HG03175 (cell line): ENCODE measurements around the gene FKRP.
"Not testable (repeated sequence)": the region's sequence is repeated elsewhere in the genome, so short reads cannot be mapped to it uniquely, and the experiment has no call there.

Source experiments
- ATAC-seq: cut with Tn5 transposase; IDR thresholded peaks from one replicate; pipeline ENCODE4 v1.9.1; 2021; ENCODE audit warnings: mild to moderate bottlenecking, moderate library complexity; ENCODE audit not compliant: unreplicated experiment

The FKRP gene

DNA sequence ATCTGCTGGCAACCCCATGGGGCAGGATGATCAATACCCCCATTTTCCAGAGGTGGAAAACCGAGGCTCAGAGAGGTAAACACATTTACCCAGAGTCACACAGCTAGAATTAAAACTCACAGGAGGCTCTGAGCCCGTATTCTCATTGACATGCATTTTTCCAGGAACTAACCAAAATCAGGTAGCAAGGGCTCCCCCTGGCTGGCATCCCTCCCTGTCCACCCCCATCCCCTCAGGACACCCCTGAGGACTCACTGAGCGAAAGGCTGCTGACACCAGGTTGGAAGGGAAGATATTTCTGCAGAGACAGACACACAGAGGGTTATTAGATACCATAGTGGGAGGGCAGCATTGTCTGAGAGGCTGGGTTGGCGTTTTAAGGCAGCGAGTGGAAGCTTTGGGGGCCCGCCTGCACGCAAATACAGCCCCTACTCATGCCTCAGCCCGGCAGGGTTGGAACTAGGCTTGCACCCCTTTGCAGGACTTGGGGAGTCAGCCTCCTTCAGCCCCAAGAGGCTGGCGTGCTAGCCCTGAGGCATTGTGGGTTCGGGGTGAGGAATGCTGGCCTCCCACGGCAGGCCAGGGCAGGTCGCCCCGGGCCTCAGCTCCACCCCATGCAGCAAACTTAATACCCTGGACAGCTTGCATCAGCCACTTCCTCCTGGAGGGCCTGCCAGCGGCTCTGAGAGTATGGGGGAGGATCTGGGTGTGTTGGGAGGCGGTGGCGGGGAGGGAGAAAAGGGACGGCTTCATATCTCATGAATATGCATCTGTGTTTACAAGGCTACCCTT, 38.6 kb downstream of the FKRP start:
- peak; percentile 26 for ATAC-seq

DNA sequence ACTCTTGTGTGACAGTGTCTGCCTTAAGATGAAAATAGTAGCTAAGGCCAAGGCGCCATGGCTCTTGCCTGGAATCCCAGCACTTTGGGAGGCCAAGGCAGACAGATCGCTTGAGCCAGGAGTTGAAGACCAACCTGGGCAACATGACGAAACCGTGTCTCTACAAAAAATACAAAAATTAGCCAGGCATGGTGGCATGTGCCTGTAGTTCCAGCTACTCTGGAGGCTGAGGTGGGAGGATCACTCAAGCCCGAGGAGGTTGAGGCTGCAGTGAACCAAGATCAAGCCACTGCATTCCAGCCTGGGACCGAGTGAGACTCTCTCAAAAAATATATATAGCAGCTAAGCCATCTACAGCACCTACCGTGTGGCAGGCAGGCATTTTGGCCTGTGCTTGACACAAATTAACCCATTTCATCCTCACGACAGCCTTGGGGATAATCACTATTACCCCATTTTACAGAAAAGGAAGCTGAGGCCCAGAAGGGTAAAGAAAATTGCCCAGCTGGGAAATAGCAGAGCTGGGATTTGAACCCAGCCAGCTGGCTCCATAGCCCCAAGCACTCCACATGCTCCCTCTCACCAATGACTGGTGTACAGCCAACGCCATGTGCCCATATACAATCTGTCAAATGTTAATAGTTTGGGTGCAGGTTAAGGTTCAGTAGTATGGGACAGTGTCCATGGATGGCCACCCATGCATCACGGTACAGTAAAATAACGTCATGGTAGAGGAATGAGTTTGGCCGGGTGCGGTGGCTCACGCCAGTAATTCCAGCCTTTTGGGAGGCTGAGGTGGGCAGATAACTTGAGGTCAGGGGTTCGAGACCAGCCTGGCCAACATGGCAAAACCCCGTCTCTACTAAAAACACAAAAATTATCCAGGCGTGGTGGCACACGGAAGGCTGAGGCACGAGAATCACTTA, 39.5 kb downstream of the FKRP start:
- no peak for ATAC-seq

DNA sequence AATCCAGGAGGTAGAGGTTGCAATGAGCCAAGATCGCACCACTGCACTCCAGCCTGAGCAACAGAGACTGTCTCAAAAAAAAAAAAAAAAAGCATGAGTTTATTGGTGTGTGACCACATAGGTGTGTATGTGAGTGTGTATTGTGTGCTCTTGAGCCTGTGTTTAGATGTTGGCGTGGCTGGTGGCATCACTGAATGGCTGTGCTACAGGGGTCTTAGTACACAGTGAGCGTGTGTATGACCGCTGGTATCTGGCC, 40.1 kb downstream of the FKRP start:
- ATAC-seq: no peak

DNA sequence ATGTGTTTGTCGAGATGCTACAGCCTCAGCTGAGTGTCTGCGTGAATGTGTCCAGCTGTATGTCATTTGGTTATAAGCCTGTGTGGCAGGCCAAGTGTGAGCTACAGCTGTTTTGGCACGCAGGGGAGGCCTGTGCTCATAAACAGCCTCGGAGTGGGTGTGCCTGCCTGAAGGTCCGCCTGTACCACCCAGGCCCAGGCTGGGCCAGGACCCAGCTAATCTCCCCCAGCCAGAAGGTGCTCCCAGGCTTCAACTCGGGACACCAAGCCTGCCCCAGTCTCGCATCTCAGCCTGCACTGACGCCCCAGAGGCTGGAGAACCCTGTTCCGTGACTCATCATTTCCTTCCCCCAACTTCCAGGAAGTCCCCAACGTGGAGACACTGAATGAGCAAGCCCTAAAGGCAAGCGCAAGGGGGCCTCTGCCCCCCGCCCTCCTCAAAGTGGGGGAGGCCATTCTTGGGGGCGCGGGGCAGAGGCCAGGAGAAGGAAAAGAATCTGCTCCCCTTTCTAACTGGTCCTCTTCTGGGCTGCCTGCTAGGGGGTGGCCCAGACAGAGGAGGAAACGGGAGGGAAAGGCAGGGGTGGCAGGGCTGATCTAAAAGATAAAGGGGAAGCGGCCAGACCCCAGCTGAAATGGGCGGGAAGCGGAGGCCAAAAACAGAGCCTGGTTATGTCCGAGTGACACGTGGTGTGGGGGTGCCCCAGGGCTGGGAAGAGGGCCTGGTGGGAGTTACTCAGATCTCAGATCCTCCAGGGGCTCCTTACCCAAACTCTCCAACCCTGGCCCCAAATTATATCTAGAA, 40.6 kb downstream of the FKRP start:
- peak; percentile 34 for ATAC-seq

DNA sequence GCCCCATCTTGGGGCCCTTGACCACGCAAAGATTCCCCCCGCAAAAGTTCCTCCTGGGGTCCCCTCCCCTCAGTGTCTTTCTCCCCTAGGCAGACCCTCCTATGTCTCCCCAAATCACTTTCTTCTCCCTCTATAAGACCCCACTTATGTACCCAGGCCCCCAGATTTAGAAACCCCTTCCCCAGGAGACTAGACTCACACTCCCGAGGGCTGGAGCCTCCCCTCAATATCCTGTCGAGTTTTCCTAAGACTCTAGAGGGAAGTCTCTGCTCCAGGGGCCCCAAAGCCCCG, 41.1 kb downstream of the FKRP start:
- ATAC-seq: no peak

DNA sequence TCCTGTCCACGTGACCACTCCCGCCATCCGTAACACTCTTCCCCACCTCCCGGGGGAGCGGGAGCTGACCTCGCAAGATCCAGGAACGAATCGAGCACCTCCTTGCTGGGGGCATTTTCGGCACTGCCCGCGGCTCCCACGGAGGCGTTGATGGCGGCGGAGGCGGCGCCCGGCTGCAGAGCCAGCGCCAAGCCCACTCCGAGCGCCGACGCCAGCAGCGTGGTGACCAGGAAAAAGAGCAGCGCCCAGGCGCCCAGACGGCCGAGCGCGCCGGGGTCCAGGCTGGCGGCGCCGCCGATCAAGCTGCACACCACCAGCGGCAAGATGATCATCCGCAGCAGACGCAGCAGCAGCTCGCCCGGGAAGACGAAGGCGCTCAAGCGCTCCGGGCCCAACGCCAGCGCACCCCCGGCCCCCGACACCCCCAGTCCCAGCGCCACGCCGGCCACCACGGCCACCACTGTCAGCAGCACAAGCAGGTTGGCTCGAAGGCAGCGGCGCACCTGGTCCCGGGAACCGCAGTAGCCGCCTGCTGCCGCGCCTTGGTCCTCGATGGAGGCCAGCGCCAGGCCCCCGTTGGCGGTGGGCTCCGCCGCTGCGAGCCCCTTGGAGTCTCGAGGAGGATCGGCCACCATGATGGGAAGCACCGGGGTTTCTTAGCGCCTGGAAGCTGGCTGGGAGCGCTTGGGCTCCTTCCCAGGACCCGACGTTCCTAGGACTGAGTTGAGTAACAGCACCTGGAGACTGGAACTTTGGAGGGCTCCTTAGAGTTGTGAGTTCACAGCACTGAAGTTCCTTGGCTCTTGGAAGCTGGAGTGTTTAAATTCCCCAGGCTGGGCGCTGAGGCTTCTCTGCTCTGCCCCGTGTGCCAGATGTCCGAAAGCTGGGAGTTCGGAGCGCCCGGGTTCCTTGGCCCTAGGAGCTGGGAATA, 41.7 kb downstream of the FKRP start:
- ATAC-seq: no peak

DNA sequence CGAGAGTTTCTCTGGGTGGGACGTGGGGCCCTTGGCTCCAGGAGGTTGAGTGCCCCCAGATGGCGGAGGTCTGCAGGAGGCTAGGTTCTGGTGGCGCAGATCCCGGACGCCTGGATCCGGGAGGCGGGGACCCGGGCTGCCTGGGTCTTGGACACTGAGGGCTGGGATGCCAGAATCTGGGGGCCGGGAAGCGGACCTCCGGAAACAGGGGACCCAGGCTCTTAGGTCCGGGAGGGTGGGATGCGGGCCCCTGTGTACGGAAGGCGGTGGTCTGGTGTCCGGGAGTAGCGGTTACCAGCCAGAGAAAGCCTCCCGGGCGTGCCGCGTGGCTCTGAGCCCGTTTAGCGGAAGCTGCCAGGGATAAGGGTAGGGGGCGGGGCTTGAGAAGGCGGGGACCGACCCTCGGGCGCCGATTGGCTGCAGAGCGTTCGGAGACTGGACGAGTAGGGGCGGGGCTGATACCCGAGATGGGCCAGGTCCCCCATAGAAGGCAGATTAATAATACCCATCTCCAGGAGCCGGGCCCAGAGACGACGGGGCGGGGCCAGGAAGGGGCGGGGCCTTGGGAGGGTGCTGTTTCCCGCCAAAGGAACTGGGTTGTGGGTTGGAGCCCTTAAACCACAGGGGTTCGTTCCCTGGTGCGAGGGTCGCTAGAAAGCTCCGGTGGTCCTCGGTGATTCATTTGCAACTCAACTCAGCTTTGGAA, 42.6 kb downstream of the FKRP start, which contains the start of gene SLC1A5:
Gene SLC1A5 (minus strand): TSS at position 333 of the 706 bp plus-strand sequence. CDS start 629 bp downstream, outside the sequence.
- peak; percentile 65 for ATAC-seq

DNA sequence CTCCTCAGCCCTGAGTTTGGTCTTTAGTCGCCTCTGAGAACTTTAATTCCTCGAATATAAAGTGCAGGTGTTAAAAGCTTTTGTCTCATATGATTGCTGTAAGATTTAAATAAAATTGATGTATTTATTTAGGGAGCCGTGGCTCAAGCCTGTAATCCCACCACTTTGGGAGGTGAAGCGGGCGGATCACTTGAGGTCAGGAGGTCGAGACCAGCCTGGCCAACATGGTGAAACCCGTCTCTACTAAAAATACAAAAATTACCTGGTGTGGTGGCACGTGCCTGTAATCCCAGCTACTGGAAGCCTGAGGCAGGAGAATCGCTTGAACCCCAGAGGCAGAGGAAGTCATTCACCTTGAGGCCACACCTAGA, 43.1 kb downstream of the FKRP start:
- ATAC-seq: no peak

DNA sequence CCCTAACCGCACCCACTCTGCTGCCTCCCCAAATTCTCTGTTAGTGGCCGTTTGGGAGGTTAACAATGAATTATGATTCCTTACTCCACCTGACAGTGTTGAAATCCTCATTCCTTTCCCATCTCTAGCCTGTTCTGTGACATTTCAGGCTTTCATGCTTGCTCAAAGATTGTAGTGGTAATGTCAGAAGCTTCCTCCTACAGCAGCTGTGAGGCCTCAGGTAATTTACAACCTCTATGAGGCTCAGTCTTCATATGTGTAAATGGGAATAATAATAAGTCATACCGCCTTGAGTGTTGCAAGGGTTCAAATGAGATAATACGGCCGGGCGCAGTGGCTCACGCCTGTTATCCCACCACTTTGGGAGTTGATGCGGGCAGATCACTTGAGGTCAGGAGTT, 43.5 kb downstream of the FKRP start:
- ATAC-seq: no peak

DNA sequence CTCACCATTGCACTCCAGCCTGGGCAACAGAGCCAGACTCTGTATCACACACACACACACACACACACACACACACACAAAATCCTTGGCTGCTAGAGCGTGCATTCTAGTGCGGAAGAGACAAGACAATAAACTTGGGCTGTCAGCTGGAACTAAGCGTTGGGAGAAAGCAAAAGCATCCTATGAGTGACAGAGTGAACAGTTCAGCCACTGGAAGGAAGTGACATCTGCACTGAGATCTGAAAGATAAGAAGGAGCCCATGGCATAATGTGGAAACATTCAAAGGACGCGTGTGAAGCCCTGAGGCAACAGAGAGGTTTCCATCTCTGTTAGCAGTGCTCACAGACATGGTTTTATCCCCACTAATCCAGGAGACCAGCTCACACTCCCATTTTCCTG, 46.1 kb downstream of the FKRP start:
- ATAC-seq: no peak

DNA sequence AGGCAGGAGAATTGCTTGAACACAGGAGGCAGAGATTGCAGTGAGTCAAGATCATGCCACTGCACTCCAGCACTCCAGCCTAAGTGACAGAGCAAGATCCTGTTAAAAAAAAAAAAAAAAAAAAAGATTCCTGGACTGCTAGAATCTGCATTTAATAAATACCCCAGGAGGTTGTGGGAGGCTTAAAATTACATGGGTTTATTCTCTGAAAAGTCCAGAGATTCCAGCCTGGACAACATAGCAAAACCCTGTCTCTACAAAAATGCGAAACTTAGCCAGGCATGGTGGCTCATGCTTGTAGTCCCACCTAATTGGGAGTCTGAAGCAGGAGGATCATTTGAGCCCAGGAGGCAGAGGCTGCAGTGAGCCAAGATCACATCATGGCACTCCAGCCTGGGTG, 52.0 kb downstream of the FKRP start:
- ATAC-seq: no peak

DNA sequence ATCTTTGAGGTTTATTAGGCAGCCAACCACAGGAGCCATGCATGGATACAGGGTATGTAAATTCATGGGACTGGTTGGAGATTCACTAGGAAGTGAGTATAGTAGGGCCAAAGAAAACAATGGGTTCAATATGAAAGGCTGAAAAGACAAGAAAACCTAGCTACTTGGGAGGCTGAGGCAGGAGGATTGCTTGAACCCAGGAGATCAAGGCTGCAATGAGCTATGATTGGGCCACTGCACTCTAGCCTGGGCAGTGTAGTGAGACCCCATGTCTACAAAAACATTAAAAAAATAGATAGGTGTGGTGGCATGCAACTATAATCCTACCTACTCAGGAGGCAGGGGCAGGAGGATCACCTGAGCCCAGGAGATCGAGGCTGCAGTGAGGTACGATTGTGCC, 52.9 kb downstream of the FKRP start:
- no peak for ATAC-seq

DNA sequence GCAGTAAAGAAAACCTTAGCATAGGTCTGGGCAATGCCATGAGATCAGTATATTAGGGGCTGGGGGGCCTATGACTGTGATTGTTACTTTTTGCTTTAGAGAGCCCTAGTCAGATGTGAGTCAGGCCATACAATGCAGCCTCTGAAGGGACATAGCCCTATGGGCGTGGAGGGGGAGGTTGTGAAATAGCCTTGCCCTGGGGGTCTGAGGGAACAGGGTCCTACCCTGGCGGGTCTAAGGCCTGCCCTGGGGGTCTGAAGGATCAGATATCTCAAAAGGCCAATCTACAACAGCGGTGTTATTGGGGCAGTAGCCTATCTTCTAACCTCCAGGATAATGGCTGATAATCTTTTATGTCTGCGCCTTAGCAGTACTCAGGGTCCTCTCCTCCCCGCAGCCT, 56.3 kb downstream of the FKRP start:
- no peak for ATAC-seq

DNA sequence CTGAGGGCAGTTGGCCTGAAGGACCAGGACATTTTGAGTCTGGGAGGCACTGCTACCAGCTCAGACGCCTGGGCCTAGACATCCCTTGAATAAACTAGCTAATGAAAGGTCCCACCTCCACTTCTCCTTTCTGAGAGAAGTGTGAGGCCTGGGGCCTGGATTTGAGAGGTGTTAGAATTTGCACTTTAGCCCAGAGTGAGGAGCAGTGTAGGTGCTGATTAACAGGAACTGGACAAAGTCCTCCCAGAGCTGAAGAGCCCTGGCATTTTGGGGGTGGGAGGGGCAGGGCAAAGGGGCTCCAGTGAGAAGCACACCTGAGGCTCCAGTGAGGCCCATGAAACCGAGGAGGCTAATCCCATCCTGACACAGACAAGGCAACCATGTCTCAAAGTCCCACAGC, 57.7 kb downstream of the FKRP start:
- no peak for ATAC-seq

DNA sequence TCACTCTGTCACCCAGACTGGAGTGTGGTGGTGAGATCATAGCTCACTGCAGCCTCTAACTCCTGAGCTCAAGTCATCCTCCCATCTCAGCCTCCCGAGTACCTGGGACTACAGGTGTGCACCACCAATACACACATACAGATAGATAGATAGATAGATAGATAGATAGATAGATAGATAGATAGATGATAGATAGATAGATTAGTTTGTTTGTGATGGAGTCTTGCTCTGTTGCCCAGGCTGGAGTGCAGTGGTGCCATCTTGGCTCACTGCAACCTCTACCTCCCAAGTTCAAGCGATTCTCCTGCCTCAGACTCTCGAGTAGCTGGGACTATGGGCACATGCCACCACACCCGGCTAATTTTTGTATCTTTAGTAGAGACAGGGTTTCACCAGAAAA, 58.6 kb downstream of the FKRP start:
- not testable (repeated sequence) for ATAC-seq

DNA sequence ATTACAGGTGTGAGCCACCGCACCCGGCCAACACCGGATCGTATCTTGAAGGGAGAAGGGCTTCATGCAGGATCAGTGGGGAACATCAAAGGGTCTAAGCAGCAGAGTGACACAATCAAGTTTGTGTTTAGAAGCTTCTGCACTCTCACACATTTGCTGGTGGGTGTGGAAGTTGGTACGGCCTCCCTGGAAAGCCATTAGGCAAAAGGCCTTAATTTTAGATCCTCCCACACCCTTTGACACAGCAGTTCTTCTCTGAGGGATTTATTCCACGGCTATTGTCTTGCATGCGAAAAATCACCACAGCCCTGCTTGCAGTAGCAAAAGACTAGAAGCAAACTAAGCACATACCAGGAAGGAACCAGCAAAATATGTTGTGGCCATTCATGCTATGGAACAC, 60.8 kb downstream of the FKRP start:
- no peak for ATAC-seq
